Glutamatergic neuron (in vitro differentiated cells): ENCODE results near the gene TMEM54. TPM values are rescaled to one million over a fixed set of nuclear protein-coding genes. Genes with fewer than 3 reads are reported as not detected.

ENCODE experiments used
- DNase-seq: peaks from one replicate; pipeline ENCODE4 v3.0.0; 2022
- H3K27ac Mint-ChIP-seq: one replicate; pipeline ENCODE4 v1.8.0; 2020; ENCODE audit warnings: mild to moderate bottlenecking, mixed read lengths, inconsistent platforms; ENCODE audit not compliant: unreplicated experiment
- H3K27me3 Mint-ChIP-seq: one replicate; pipeline ENCODE4 v1.8.0; 2020; ENCODE audit warnings: mild to moderate bottlenecking, moderate library complexity, mixed read lengths, inconsistent platforms; ENCODE audit not compliant: unreplicated experiment
- H3K36me3 Mint-ChIP-seq: one replicate; pipeline ENCODE4 v1.8.0; 2020; ENCODE audit warnings: mild to moderate bottlenecking, mixed read lengths, inconsistent platforms; ENCODE audit not compliant: unreplicated experiment
- H3K4me1 Mint-ChIP-seq: one replicate; pipeline ENCODE4 v1.8.0; 2020; ENCODE audit warnings: mild to moderate bottlenecking, low read depth, mixed read lengths, inconsistent platforms; ENCODE audit not compliant: unreplicated experiment
- H3K4me3 Mint-ChIP-seq: one replicate; pipeline ENCODE4 v1.8.0; 2020; ENCODE audit warnings: mild to moderate bottlenecking, mixed read lengths, inconsistent platforms; ENCODE audit not compliant: unreplicated experiment
- H3K9me3 Mint-ChIP-seq: one replicate; pipeline ENCODE4 v1.8.0; 2020; ENCODE audit warnings: mild to moderate bottlenecking, moderate library complexity, mixed read lengths, inconsistent platforms; ENCODE audit not compliant: unreplicated experiment
- CTCF ChIP-seq: fragments of 200-600 bp; sonication (generic); IDR thresholded peaks from one replicate; pipeline ENCODE4 v1.5.0; 2021; ENCODE audit not compliant: partially characterized antibody, unreplicated experiment
- total RNA-seq: library from RNA; stranded (reverse); fragmentation: NEBNext Ultra II Directional; extraction: Animal tissue kit (Norgen Biotek cat#: 25700); gene quantifications from one replicate; pipeline ENCODE4 v1.2.1, GENCODE V29; 2021; ENCODE audit not compliant: unreplicated experiment

Gene TMEM54
- total RNA-seq, 1 donor from 2014 or later, result 9.9 TPM

DNA sequence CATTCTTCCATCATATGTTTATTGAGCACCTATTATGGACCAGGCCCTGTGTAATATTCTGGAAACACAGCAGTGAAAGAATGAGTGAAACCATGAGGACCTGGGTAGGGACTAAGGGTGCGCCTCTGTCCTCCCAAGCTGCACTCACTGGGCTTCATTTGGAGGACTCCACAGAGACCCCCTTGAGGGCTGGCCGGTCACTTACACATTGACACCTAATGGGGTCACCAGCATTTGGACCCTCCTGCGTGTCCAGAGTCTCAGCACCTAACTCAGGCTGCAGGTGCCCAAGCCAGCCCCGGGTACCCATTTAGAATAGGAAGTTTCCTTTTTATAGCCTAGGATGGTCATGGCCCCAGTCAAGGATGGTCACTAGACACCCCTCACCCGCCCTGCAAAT, 27.7 kb downstream of the TMEM54 start:
- Mint-ChIP-seq H3K36me3 (peaks cover 4% of the 10 kb centered on the region), H3K27ac (no peak overlapping the region), H3K4me3 (no peak overlapping the region), H3K4me1 (peaks cover 38% of the 10 kb centered on the region), H3K27me3 (peaks cover 16% of the 10 kb centered on the region), H3K9me3 (peaks cover 25% of the 10 kb centered on the region)
- no peak for DNase-seq
- TF ChIP-seq CTCF, result no peak

DNA sequence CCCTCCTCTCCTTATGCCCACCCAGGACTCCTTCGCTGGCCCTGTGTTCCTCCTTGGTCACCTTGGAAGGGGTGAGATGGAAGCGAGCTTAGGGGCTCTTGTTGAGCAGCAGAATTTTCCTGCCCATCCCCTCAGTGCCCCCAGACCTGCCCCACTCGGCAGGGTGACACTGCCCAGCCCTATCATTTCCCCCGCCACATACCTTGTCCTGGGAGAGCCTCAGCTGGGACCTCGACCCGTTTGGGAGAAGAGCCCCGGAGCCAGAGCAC, 29.1 kb downstream of the TMEM54 start:
- H3K27me3 Mint-ChIP-seq, result peaks cover 16% of the 10 kb centered on the region
- TF ChIP-seq CTCF, result no peak

GRCh38 chr1:32871364-32872191, 29.6 kb downstream of the TMEM54 start:
- peaks cover 31% of the 10 kb centered on the region for H3K9me3 Mint-ChIP-seq
- peaks cover 9% of the 10 kb centered on the region for H3K36me3 Mint-ChIP-seq
- H3K4me3 Mint-ChIP-seq, result peak overlapping the region; percentile 95
- no peak for TF ChIP-seq CTCF
- H3K27ac Mint-ChIP-seq, result peak overlapping the region; percentile 98
- H3K27me3 Mint-ChIP-seq, result peaks cover 16% of the 10 kb centered on the region
- no peak for DNase-seq
- peaks cover 35% of the 10 kb centered on the region for H3K4me1 Mint-ChIP-seq

More for the DNA sequence above, 29.1 kb downstream of the TMEM54 start:
- H3K36me3 Mint-ChIP-seq, result peaks cover 8% of the 10 kb centered on the region
- H3K9me3 Mint-ChIP-seq, result peaks cover 27% of the 10 kb centered on the region
- H3K4me3 Mint-ChIP-seq, result peak overlapping the region; percentile 95
- H3K4me1 Mint-ChIP-seq, result peaks cover 32% of the 10 kb centered on the region
- H3K27ac Mint-ChIP-seq, result peak overlapping the region; percentile 98
- no peak for DNase-seq

GRCh38 chr1:32870615-32871363, 30.4 kb downstream of the TMEM54 start, which contains the start of gene FNDC5:
Gene FNDC5, minus strand, starts transcription at chr1:32870912.
- TF ChIP-seq CTCF, result no peak
- Mint-ChIP-seq H3K4me1 (peaks cover 28% of the 10 kb centered on the region), H3K36me3 (peaks cover 14% of the 10 kb centered on the region), H3K9me3 (peaks cover 31% of the 10 kb centered on the region), H3K27ac (peak within 1 kb of the TSS; percentile 98), H3K27me3 (peaks cover 16% of the 10 kb centered on the region), H3K4me3 (peak within 1 kb of the TSS; percentile 97)
- peak; percentile 63 for DNase-seq
